ENCODE measurements around the gene EIF4B. TPM values are rescaled to one million over a fixed set of nuclear protein-coding genes. Genes with fewer than 3 reads are reported as not detected.
A peak's percentile ranks its signal among the peaks of the same experiment; 100 is the strongest.

The EIF4B gene
- polyA plus RNA-seq, 12 donors: 256 to 501 (median 413) TPM

DNA sequence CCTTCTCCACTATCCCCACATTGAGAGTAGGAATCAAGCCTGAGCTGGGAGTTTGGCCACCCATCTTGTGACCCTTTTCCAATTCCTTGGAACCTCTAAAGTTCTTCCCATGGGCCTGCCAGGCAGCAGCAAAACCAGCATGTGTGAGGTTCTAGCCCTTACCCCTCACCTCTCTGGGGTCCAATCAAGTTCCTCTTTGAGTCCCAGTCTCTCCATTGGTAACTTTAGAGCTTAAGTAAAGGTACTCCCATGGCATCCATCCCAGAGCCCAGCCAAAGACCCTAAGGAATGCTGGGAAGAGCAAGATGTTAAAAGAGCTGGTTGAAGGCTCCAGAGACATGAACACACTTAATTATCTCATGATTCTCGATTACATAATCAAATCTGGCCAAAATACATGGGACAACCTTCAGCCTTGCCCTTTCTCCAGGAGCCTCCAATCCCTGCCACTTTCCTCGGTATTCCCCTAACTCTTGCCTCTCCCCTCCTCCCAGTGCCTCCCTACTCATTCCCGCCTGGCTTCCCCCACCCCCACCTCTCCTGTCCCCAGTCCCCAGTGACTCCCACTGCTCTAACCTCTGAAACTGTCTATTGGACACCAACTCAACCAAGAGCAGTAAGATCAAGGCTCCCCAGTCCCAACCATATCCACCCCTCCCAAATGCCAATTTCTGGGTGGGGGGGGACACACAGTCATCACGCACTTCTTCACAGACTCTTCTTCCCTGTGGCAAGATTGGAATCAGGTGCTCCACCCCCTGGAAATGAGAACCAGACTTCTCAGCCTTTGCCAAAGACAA is 38.8 kb downstream of the EIF4B start:
- DNase-seq: no peak

- DNase-seq: no peak
Observed at GRCh38 chr12:53045696-53046045, 39.4 kb downstream of the EIF4B start.

DNA sequence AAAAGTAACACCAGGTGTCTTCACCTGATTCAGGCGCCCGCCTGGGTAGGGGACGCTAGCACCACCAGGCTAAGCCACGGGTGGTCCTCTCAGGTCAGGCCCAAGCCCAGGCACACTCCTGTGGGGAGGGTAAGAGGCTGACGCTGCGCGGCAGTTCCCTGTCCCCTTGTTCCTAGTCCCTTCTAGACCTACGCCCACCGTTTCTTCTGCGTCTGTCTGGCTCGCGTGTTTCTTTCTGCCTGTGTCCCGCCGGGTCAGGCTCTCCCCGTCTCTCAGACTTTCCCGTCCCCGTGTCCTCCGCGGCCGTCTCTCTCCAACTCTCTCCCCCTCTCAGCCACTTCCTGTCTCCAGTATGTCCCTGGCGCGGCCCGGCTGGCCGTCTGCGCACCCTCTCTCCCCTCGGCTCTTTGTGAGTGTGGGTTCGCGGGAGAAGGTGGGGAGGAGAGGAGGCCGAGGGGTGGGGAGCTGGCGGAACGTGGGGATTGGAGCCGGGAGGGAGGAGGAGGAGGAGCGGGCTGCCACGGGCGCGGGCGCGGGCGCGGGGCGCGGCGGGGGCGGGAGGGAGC is 40.5 kb downstream of the EIF4B start:
- DNase-seq: peak; percentile 87

GRCh38 chr12:53047221-53048032 is 41.2 kb downstream of the EIF4B start:
- no peak for DNase-seq

- no peak for DNase-seq
Observed at GRCh38 chr12:53048033-53048779, 42.0 kb downstream of the EIF4B start.

- no peak for DNase-seq
Observed at GRCh38 chr12:53048780-53049401, 42.6 kb downstream of the EIF4B start.

- DNase-seq: no peak
Observed at GRCh38 chr12:53049571-53050318, 43.5 kb downstream of the EIF4B start, which contains the start of gene TNS2. TNS2 (plus strand) TSS chr12:53050065; CDS start chr12:53050186, 121 bp downstream.

DNA sequence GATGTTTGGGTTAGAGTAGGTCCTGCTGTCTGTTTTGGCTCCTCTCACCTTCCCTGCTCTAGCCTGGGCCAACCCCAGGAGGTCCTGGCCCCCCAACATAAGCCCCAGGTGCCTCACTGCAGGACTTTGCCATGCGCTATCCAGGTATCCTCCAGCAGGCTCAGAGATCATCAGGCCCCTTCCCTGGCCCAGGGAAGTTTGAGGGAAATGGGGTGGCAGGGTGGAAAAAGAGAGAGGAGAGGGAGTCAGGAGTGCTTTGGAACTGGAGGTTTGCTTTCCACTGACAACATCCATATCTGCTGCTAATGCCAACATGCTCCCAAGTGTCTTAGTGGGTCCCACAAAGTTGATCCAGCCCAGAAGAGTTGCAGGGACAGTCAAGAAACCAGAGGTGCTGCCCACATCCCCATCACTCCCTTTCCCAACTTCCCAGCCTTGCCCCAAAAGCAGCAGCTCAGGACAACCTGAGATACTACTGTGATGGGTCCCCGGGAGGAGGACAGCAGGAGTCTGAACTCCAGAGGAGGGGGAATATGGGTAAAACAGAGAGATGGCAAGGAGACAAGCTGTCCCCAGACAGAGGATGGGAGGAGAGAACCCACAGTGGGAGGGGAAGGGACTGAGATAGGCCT is 44.3 kb downstream of the EIF4B start:
- no peak for DNase-seq

DNA sequence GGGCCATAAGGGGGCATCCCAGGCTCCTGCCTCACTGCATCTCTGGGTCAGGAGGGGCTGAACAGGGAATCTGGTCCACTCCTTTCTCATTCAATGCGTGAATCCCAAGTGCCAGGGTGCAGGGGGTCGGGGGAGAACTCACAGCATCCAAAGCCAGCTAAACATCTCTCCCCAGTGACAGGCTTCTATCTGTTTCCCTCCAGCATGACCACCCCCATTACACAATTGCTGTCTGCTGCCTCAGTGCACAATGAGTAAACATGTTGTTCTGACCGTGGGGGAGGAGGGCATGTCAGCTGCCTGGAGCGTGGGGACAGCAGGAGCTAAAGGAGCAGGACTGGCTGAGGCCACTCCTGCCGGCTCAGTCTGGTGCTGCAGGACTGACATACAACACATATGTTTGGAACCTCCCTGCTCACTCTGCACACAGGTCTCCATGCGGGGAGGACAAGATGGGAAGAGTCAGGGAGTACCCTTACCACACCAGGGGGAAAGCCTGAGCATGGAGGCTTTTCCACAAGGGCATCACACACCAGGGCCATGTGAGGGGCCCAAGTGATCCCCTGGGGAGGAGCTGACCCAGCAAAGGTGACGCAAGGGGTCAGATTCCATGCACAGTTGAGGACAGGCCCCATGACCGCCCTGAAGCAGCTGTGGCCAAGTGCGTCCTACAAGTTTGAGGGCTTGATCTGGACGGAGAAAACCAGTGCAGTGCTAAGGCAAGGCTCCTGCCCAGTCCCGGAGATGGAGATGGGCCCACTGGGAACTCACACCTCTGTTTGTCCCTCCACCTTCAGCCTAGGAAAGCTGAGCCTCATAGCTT is 45.0 kb downstream of the EIF4B start:
- DNase-seq: no peak

GRCh38 chr12:53051881-53052412 is 45.7 kb downstream of the EIF4B start:
- no peak for DNase-seq

GRCh38 chr12:53052419-53053217 is 46.4 kb downstream of the EIF4B start:
- DNase-seq: peak; percentile 90

- no peak for DNase-seq
Observed at GRCh38 chr12:53053218-53054111, 47.2 kb downstream of the EIF4B start.

DNA sequence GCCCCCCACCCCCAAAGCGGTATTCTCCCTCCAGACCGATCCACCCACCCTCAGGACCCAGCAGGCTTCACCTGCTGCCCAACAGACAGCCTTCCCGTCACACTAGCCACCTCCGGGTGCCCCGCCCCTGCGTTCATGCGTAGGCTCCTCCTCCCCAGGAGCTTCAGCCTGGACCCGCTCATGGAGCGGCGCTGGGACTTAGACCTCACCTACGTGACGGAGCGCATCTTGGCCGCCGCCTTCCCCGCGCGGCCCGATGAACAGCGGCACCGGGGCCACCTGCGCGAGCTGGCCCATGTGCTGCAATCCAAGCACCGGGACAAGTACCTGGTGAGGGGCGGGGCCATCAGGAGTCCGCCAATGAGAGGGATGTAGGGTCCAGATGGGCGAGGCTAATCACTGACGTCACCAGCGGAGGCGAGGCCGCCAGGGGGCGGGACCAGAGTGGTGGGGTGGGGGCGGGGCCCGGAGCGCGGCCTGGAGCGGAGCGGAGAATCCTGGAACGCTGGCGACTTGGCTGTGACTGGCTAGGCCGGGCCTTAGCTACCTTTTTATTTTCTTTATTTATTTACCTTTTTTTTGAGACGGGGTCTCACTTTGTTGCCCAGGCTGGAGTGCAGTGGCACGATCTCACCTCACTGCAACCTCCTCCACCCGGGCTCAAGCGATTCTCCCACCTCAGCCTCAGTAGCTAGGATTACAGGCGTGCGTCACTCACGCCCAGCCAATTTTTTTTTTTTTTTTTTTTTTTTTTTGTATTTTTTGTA is 48.0 kb downstream of the EIF4B start:
- peak; percentile 91 for DNase-seq

DNA sequence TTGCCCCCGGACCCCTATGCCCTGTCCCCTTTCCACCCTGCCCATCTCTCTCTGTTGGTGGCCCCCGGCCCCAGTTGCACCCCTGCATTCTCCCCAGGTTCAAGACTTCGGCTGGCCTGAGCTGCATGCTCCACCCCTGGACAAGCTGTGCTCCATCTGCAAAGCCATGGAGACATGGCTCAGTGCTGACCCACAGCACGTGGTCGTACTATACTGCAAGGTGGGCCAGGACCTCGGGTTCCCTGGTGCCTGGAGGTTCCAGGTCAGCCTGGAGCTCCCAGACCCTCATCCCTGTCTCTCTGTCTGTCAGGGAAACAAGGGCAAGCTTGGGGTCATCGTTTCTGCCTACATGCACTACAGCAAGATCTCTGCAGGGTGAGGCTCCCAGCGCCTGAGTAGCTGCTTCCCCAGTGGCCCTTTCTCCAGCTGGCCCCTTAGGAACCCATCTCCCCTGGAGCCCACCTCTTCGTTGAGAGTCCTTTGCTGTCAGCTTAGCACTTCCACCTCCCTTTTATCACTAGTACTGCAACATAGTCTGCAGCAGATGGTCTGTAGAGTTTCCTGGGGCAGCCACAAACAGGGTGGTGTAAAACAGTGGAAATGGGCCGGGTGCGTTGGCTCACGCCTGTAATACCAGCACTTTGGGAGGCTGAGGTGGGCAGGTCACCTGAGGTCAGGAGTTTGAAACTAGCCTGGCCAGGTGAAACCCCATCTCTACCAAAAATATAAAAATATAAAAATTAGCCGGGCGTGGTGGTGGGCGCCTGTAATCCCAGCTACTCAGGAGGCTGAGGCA is 49.4 kb downstream of the EIF4B start:
- no peak for DNase-seq

DNA sequence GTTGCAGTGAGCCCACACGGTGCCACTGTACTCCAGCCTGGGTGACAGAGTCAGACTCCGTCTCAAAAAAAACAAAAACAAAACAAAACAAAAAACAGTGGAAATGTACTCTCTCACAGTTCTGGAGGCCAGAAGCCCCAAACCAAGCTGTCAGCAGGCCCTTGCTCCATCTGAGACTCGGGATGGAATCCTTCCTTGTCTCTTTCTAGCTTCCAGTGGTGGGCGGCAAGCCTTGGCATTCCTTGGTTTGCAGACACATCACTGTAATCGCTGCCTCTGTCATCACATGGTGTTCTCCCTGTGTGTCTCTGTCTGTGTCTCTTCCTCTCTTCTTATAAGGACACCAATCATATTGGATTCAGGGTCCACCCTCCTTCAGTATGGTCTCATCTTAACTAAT is 50.0 kb downstream of the EIF4B start:
- no peak for DNase-seq

Measured in muscle of arm (tissue), 12 donors.